ENCODE data around the gene NELL2.

GRCh38 chr12:44570036-44570583, 306.0 kb downstream of the NELL2 start:
- no peak for TF ChIP-seq CTCF (IDR thresholded peaks at IDR 0.05)
- TF ChIP-seq POLR2A (IDR thresholded peaks at IDR 0.05), result no peak

Measured in lower leg skin (tissue), 3 donors.